NCI-H1092 treated with DMSO at 0.1 percent for 48 hours (cell line): Measurements from ENCODE around the gene FGB.
"Not testable (repeated sequence)": the region's sequence is repeated elsewhere in the genome, so short reads cannot be mapped to it uniquely, and the experiment has no call there.

ENCODE experiments used
- DNase-seq: peaks from one replicate; lab custom pipeline; 2025; lab: John Stamatoyannopoulos, UW

Gene FGB

DNA sequence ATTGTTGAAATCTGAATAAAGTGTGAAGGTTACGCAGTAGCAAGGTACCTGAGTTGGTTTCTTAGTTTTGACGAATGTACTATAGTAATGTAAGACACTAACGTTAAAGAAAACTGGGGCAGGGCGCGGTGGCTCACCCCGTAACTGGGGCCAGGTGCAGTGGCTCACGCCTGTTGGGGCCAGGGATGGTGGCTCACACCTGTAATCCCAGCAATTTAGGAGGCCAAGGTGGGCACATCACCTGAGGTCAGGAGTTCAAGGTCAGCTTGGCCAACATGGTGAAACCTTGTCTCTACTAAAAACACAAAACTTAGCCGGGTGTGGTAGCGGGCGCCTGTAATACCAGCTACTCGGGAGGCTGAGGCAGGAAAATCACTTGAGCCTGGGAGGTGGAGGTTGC, 34.5 kb downstream of the FGB start:
- not testable (repeated sequence) for DNase-seq

DNA sequence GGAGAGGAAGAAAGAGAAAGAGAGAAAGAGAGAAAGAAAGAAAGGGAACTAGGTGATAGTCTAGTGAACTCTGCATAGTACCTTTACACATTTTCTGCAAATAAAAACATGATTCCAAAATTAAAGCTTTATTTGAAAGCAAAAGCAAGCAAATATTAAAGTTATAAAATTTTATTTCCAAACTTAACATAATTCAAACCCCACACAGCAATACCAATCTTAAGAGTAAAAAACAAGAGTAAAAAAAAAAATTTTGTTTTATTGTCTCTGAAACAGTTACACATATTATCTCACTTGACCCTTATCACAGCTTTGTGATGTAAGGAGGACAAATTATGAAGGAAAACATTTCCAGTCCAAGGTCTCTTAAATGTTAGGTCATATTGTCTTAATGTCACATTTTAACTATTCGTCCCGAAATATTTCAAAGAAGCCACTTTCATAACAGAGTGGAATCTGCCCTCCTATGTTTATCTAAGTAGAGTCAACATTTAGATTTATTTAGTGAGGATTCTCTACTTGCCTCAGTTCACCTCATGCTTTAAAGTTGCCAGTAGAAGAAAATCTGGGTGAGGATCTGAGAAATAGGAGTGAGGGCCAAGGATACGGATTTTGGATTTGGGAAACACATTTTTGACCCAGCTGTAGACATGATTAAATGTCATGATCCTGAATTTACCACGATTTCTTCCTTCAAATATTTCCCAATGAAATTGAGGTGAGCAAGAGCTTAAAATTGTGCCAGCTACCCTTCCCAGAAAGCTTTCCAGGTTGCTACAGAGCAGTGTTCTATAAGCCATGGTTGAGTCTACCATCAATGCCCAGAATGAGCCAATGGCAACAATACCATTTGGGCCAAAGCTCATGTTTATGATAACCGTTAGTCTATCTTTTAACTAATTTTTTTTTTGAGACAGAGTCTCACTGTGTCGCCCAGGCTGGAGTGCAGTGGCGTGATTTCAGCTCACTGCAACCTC, 35.3 kb downstream of the FGB start:
- DNase-seq = no peak

DNA sequence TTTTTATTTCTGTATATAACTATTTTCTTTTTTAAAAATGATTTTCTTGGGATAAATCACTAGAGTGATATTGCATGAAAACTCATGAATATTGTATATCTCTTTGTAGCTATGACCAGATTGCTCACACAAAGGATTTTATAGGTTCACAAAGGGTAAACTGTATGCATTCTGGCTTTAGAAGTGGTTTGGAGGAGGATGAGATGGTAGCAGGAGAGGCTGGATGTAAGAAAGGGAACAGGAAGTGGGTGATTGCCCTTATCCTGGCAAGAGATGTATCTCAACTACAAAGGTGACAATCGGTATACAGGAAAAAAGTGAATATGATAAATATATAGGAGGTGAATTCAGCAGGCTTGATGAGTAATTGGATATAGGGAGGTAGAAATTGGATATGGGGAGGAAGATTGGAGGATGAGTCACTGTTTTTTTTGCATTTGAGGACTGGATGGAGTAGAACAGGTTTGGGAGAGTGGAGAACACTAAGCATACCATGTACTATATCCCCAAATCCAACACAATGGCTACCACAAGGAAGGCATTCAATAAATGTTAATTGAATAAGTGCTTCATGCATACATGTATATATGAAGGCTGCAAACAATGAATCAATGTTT, 39.7 kb downstream of the FGB start:
- no peak for DNase-seq

DNA sequence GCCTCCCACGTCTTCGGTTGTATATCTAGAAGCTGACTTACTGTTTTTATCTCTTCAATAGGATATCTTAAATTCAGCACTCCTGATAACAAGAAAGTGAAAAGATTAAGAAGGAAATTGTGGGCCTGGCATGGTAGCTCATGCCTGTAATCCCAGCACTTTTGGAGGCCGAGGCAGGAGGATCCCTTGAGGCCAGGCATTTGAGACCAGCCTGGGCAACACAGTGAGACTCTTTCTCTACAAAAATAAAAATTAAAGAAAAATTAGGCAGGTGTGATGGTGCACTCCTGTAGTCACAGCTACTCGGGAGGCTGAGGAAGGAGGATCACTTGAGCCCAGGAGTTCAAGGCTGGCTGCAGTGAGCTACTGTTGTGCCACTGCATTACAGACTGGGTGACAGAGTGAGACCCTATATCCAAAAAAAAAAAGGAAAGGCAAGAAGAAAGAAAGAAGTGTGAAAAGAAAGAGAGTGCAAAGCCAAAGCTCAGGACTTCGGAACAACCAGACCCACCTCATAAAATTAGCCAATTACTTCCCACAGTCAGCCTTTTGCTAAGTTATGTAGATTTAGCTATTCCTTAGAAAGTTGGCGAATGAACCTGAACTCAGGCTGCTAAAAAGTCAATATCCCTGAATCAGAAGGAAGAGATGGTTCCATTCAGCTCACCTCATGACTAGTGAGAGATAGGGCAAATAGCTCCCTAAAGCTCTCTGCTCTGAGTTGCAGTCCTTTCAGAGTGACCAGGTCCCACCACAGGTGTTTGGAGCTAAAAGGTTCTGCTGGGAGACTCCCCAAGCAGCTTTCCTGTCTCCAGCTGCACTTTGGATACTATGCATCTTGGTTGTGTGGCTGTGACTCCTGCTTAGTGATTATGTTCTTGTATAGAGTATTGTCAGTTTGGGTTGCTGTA, 40.5 kb downstream of the FGB start:
- no peak for DNase-seq

DNA sequence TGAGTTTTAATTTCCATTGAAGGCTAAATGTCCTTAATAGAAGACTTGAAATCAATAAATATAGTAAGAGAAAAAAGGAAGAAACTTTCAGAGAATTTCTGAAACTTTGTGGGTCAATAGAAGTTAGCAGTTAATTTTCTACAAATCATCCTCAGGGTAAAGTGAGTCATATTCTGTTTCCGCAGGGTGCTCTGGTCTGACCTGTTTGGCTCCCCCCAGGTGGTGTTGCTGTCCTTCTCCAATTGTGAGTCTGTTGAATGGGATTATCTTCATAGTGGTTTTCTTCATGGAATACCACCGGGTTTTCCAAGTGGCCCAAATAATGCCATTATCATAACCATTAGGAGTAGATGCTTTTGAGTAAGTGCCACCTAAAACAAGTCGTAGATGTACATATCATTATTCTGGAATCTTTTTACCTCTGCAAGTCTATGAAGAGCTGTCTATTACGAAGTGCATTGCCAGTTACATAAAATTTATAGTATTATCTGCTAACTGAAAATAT, 41.9 kb downstream of the FGB start:
- DNase-seq = no peak

DNA sequence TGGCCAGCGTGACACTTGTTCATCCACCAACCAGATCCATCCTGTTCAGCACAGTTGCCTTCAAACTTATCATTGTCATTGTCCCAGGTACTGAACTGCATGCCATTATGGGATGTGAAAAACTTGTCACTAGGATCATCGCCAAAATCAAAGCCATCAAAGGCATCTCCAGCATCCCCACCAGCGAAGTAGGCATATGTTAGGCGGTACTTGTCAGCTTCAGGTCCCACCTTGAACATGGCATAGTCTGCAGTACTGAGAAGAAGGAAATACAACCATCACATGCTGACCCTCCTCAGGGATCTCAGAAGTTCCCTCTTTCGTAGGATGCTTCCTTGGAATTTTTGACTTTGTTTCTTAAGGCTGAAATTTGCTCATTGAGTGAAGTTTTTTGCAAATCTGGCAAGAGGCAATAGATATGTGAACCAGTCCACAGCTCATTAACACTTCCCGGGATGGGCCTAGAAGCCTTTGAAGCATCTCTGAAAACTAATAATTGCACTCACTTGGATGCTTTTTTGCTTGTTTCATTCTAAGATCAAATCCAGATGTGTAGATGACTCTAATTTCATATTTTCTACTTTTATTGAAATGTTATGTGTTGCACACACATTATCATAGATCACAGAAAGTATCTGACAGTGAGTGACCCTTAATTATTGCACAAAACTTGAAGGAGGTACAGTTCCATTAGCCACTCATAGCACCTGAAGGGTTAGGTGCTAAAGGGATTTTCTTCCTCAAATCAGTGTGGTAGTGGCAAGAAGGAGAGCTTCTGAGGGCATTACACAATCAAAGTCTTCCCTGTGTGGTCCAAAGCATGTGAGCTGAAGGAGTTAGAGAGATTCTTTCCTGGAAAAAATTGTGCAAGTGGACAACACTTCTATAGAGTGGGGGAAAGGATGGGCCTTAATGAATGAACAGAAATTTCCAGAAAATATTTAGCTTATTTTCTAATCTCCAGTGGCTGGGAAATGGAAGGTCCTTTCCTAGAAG, 44.2 kb downstream of the FGB start:
- DNase-seq = no peak

DNA sequence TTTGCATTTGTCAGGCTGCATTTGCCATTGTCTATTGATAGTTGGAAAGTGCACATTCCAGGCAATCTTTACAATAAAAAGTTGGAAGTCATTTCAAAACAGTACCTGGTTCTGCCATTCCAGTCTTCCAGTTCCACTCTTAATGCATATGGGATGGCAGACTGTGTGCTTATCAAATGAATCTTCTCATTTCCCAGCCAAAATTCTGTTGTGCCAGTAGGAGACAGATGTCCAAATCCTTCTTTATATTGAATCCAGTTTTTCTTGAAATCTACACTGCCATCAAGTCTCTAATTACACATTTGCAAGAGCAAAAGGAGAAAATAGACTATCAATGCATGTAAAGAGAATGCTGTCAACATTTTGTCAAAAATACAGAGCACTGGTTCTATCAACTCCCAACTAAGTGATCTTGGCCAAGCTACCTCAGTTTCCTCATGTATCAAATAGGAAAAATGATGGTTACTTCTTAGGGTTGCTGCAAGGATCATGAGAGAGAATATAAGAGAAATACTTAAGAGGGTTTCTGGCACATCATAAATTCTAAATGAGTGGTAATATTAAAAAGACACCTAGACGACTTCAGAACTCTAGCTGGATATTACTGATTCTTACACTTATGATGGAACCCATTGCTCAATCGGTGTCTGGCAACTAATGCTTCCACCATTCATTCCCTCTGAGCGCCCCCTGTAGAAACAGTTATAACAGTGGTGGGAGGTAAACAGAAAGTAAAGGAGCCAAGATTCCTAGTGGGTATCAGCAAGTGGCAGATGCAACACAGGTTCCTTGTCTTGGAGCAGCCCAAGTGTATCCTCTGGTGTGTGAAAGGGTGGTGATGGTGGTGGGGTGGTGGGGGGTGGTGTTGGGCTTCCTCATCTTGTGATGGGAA, 45.8 kb downstream of the FGB start:
- DNase-seq = no peak

DNA sequence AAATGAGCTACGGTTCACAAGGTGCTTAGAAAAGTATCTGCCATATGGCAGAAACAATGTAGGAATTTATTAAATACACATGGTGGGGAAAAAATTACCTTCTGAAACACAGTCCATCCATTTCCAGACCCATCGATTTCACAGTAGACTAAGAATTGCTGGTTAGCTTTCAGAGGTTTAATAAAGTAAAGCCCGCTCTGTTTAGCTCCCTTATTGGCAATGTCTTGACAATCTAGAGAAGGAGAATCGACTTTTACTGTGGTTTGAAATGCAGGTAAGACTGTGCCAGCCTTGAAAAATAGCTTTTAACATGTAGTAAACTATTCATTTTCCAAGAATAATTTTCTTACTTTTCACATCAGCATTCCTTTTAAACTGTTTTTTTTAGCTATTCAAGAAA, 46.7 kb downstream of the FGB start:
- no peak for DNase-seq

DNA sequence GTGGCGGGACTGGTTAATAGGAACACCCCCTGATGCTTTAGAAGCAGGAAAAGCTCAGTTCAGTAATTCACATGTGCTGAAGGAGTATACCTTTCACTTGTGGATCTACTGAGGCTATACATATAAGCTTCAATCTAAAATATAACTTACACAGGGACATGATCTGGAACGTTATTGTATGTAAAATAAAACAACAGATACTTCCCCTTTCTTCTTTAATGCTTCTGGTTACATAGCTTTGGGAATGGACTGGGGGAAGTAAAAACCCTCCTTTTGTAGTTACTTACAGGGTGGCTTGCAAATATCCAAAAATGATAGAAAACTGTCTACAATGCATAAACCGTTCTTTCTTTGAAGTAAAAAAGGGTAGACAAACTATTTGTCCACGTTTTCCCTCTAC, 47.8 kb downstream of the FGB start:
- DNase-seq = no peak

DNA sequence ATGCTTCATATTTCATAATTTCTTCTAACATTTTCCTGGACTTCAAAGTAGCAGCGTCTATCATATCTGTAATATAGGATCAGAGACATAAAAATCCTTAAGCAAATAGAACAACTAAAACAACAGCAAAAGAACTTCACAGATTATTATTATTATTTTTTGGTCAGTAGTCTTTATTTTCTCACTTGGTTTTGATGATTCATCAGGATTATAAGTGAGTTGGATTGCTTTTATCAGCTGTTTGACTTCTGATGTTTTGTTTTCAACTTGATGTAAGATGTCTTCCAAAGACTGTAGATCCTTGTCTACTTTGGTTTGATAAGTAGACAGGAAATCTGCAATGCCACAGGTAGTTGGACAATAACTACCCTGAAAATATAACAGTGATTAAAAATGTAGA, 49.0 kb downstream of the FGB start:
- DNase-seq = no peak

DNA sequence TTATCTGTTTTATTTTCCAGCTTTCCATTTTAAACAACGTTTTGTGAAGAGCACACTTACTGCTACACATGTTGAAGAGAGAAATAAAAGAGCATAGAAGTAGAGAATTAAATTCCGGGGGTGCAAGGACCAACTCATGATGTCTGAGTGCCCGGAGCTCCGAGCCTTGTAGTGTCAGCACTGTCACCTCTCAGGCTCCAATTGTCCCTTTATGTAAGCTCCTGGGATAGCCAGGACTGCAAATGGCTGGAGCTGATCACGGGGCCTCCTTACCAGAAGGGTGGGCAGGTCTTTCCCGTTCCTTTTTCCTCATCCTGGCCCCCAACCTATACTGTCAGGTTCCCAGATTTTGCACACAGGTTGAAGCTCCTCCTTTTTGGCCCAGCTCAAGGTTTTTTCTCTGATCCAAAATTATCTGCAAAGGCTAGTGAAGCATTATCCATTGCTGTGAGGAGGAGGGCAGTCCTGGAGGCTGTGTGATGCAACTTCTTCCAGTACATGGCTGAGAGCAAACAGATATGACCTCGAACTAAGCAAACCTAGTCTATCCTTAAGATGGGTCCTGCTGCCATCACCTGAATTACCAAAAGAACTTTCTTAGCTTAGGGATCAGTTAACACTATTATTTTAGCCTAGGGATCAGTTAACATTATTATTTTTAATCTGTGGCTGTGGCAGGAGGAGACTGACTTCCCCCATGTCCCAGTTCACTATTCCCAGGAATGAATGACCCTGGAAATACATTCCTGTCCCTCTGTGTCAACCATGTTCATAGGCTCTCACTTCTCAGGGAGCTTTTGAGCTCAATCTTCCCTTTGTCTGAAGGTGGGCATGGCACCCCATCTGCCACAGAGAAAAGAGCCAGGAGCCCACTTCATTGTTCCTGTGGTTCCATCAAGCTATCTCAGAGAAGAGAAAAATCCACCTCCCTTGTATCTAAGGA, 49.9 kb downstream of the FGB start, which contains the start of gene FGG:
FGG (minus strand) TSS at position 185 of the 943 bp plus-strand sequence; CDS start at position 138, 47 bp downstream.
- no peak for DNase-seq

DNA sequence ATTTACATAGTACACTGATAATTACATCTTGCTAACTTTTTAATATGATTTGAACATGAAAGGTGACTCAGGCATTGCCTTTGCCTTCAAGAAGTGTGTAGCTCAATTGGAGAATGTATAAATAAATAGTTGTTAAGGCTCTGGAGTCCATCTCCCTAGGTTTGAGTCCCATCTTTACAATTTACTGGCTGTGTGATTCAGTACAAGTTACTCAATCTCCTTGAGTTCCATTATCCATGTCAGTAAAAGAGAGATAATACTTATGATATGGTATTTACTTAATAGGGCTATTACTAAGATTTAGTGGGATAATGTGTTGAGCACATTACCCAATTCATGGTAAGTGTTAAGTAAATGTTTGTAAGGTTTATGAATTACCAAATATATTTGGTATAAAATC, 51.5 kb downstream of the FGB start:
- no peak for DNase-seq

DNA sequence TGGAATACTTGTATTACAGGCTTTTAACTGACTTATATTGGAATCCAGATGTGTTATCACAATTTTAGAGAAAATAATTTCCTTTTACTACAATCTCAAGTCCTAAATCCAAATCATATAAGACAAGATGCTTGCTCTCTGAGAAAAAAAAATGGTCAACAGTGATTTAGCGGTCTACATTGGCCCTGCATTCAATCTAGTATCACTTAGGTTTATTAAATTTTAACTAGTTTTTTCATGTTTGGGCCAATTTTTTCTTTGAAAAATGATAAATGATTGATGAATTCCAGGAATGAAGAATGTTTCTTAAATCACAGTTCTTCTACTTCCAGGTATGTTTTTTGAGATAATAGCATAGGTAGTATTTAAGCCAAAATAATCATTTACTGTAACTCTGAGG, 52.4 kb downstream of the FGB start:
- no peak for DNase-seq

DNA sequence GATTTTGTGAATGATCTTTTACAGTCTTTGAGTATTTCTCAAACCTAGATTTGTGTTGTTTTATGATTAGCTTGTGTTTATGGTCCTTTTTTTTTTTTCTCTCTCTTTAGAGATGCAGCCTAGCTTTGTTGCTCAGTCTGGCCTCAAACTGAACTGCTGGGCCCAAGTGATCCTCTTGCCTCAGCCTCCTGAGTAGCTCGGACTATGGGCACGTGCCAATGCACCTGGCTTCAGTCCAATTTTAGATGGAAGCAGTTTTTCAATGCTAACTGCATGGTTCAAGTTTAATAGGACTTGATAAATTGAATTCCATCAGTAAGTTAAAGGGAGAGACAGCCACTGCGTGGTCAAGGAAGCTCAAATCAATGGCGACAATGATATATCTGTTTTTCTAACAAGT, 53.5 kb downstream of the FGB start:
- DNase-seq = no peak

DNA sequence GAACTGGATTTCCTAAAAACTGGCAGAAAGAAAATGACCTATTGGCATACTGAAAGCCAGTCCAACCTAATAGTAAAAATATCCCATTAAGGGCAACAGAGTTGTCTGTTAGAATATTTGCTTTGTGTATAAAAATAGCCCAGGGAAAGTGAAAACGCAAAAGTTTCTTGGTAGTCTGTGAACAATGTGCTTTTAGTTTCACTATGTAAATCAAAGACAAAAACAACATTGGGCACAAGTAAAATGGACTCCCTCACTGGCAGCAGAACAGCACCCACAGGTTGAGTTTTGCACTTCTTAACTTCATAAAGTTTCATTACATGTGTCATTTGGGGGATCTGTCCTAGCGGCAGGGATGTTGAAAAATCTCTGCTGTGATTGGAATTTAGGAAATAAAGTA, 53.9 kb downstream of the FGB start:
- no peak for DNase-seq

DNA sequence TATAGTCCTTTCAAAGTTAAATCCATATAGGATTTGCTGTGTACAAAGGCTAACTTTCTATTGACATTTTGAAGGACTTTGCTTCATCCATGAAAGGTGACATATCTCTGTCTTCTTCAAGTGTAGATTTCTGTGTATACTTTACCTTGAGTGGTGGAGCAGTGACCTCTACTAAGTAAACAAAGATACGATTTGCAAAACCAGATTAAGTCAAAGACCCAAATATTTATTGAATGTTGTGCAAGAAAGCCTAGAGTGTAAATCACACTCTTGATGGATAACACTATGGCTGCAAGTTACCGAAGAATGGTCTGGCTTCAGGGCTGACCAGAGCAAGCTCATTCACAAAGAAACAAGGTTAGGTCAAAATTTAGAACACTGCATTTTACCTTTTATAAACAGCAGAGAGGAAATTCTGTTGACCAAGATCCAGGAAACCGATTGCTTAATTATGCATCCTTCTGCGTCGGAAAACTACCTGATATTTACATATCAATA, 55.1 kb downstream of the FGB start:
- DNase-seq = no peak

DNA sequence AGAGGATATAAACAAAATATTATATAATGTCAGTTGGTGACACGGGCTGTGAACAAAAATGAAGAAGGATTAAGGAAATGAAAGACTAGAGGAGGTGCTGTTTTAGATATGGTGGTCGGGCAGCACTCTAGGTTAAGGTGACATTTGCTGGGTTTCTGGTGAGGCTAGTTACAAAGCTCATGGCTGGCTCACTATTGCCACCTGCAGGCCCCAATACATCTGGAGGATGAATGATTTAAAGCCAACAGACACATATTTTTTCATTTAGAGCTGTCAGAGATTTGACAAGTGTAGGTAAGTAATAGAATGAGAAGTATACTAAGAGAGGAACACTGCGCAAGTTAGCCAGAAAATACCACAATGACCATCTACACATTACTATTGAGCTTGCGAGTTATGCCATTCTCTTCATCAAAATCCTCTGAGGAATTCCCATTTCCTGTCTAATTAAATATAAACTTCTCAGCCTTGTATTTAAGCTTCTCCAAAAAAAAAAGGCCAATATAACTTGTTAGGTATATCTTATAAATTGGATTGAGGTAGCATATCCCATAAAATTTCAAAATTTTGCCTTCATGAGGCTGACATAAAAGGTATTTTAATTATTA, 56.0 kb downstream of the FGB start:
- DNase-seq = peak; percentile 42

DNA sequence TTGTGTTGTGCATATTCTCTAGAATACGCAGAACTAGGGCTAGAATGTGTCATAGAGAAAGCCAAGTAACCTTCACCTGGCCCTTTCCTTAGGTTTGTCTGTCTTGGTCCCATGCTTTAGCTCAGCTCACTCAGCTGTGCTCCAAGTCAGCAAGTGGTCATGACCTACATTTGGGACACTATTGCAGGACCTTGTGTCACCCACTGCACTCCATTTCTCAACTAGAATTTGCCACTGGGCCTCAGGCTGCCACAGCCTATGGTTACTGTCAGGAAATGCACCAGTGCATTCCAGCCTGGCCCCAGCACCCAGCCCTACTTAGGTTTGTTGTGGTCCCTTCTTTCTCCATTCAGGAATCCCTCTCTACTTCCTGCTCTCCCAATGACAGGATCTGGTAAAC, 57.3 kb downstream of the FGB start:
- no peak for DNase-seq
